Activated B cell treated with CpG ODN at 0.5 μM for 24 hours (primary cell): ENCODE measurements around the gene NPHP1. TPM values are rescaled to one million over a fixed set of nuclear protein-coding genes. Genes with fewer than 3 reads are reported as not detected.
A peak's percentile ranks its signal among the peaks of the same experiment; 100 is the strongest.
"Not testable (repeated sequence)": the region's sequence is repeated elsewhere in the genome, so short reads cannot be mapped to it uniquely, and the experiment has no call there.

Source experiments
- ATAC-seq: fragments of 200-7000 bp; cut with Tn5 transposase; one replicate; pipeline ENCODE4 v1.10.0; 2021; ENCODE audit warnings: low read depth, mild to moderate bottlenecking, moderate library complexity
- CTCF ChIA-PET: fragments of 350-600 bp; sonication (Branson Sonifier 250); formaldehyde crosslinking; loops from one replicate; lab custom pipeline; 2021; ENCODE audit warnings: antibody characterized with exemption; lab: Charles Lee
- POLR2A ChIA-PET: fragments of 350-600 bp; sonication (Branson Sonifier 250); formaldehyde crosslinking; loops from one replicate; lab custom pipeline; 2021; ENCODE audit warnings: antibody characterized with exemption; lab: Charles Lee
- DNase-seq: peaks from one replicate; pipeline ENCODE4 v3.0.0; 2022
- H3K27ac Mint-ChIP-seq: one replicate; pipeline ENCODE4 v1.8.0; 2020; ENCODE audit warnings: mixed read lengths
- H3K27me3 Mint-ChIP-seq: one replicate; pipeline ENCODE4 v1.8.0; 2021; ENCODE audit warnings: mixed read lengths
- H3K36me3 Mint-ChIP-seq: one replicate; pipeline ENCODE4 v1.8.0; 2021; ENCODE audit warnings: low read depth, mixed read lengths
- H3K4me1 Mint-ChIP-seq: one replicate; pipeline ENCODE4 v1.8.0; 2021; ENCODE audit warnings: mixed read lengths
- H3K4me3 Mint-ChIP-seq: one replicate; pipeline ENCODE4 v1.8.0; 2020; ENCODE audit warnings: mild to moderate bottlenecking, mixed read lengths
- H3K9me3 Mint-ChIP-seq: one replicate; pipeline ENCODE4 v1.8.0; 2020; ENCODE audit warnings: mixed read lengths
- CTCF ChIP-seq: fragments of 200-600 bp; IDR thresholded peaks from one replicate; pipeline ENCODE4 v1.8.0; 2022; ENCODE audit warnings: antibody characterized with exemption, mild to moderate bottlenecking
- intact Hi-C: fragments of 100-400 bp; cut with micrococcal nuclease; formaldehyde crosslinking; loops from one replicate; pipeline ENCODE4 v1.15.1; 2024
- total RNA-seq: library from RNA; stranded (reverse); gene quantifications from 2 replicates; pipeline ENCODE4 v1.2.3, GENCODE V29; 2022

NPHP1 gene
- total RNA-seq, 1 donor from 2014 or later, result 1.6 TPM

GRCh38 chr2:110215566-110216158 is 10.8 kb upstream of the NPHP1 start:
- ATAC-seq (no peak), DNase-seq (no peak)
- peaks cover 45% of the 10 kb centered on the region for H3K27me3 Mint-ChIP-seq
- H3K27ac Mint-ChIP-seq, result no peak overlapping the region
- H3K4me3 Mint-ChIP-seq, result no peak overlapping the region
- no peaks in the 10 kb centered on the region for H3K9me3 Mint-ChIP-seq
- peaks cover 16% of the 10 kb centered on the region for H3K4me1 Mint-ChIP-seq
- TF ChIP-seq CTCF, result no peak
- ChIA-PET CTCF (no interaction called here), POLR2A (no interaction called here)
- peaks cover 12% of the 10 kb centered on the region for H3K36me3 Mint-ChIP-seq
- intact Hi-C loops, result no loop called here

- Mint-ChIP-seq H3K27me3 (peaks cover 41% of the 10 kb centered on the region), H3K9me3 (no peaks in the 10 kb centered on the region), H3K27ac (no peak overlapping the region), H3K36me3 (peaks cover 15% of the 10 kb centered on the region), H3K4me3 (no peak overlapping the region), H3K4me1 (peaks cover 16% of the 10 kb centered on the region)
- ATAC-seq (no peak), DNase-seq (no peak)
- no peak for TF ChIP-seq CTCF
- ChIA-PET CTCF (no interaction called here), POLR2A (no interaction called here)
- intact Hi-C loops, result no loop called here
Measured at GRCh38 chr2:110215091-110215490, 10.3 kb upstream of the NPHP1 start.

- DNase-seq, POLR2A ChIA-PET, H3K27ac Mint-ChIP-seq, H3K9me3 Mint-ChIP-seq, ATAC-seq, intact Hi-C loops, CTCF ChIA-PET: not testable (repeated sequence)
- Mint-ChIP-seq H3K4me1 (peaks cover 16% of the 10 kb centered on the region), H3K36me3 (peaks cover 28% of the 10 kb centered on the region), H3K4me3 (peak overlapping the region; percentile 21), H3K27me3 (peaks cover 26% of the 10 kb centered on the region)
Measured at GRCh38 chr2:110213522-110213921, 8.7 kb upstream of the NPHP1 start.

DNA sequence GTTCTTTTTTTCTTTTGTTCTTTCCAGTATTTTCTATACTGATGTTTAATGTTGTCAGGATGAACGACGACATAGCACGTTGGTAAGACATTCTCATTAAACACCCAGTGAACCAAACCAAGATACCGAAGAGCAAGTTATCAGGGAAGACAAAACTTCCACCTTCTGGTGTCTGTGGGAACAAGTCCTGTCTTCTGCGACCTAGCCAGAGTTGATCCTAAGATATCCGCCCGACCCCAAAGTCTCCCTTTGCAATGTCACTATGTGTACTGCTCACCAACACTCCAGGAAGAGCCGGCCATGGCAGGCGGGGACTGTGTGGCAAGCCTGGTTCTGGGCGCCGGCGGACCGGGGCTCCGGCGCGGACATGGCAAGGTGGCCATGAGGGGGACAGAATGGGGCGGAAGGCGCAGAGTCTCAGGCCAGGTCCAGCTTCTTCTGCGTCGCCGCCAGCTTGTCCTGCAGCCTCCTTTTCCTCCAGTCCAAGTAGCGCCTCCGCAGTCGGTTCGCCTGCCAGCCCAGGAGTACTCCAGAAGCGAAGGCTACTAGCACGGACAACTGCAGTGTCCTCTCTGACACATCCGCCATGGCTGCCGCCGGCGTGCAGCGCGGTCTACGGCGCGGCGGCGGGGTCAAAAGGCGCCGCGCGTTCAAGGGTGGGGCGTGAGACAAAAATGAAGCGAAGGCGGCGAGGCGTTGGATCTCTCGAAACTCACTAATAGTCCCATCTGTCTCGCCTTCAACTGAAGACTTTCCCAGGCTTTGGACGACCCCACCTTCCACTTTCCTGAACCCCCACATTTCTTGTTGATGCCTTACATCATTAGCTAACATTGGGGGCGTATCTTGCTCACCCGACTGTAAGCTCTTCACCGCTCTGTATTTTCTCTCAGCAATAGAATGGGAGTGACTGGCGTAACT is 7.4 kb upstream of the NPHP1 start, which contains the start of gene MTLN:
TSS of gene MTLN (minus strand) at position 610 of the 921 bp plus-strand sequence. CDS start at position 588, 22 bp downstream.
- peaks cover 16% of the 10 kb centered on the region for H3K4me1 Mint-ChIP-seq
- DNase-seq (peak; percentile 68), ATAC-seq (peak; percentile 94)
- POLR2A ChIA-PET, result no interaction called here
- intact Hi-C loops, result loop anchor here (1.0 kb wide), 1 partner anchor 8 kb away; no protein-coding TSS in a partner anchor
- no peaks in the 10 kb centered on the region for H3K9me3 Mint-ChIP-seq
- TF ChIP-seq CTCF, result no peak
- peaks cover 19% of the 10 kb centered on the region for H3K27me3 Mint-ChIP-seq
- peak within 1 kb of the TSS; percentile 84 for H3K27ac Mint-ChIP-seq
- H3K4me3 Mint-ChIP-seq, result peak within 1 kb of the TSS; percentile 92
- H3K36me3 Mint-ChIP-seq, result peaks cover 28% of the 10 kb centered on the region
- CTCF ChIA-PET, result no interaction called here

GRCh38 chr2:110205660-110206455 is 1.0 kb upstream of the NPHP1 start:
- CTCF ChIA-PET, result no interaction called here
- peaks cover 16% of the 10 kb centered on the region for H3K36me3 Mint-ChIP-seq
- intact Hi-C loops, result no loop called here

More at GRCh38 chr2:110205660-110206455, 1.0 kb upstream of the NPHP1 start:
- Mint-ChIP-seq H3K4me3 (peak overlapping the region; percentile 86), H3K27ac (no peak overlapping the region), H3K4me1 (peaks cover 20% of the 10 kb centered on the region), H3K9me3 (no peaks in the 10 kb centered on the region), H3K27me3 (no peaks in the 10 kb centered on the region)
- DNase-seq (no peak), ATAC-seq (no peak)
- no peak for TF ChIP-seq CTCF
- POLR2A ChIA-PET, result no interaction called here
